ENCODE data around the gene CWC27. TPM values are rescaled to one million over a fixed set of nuclear protein-coding genes. Genes with fewer than 3 reads are reported as not detected.

The CWC27 gene
- total and polyA plus RNA-seq, 8 donors, result 5.8 to 25.7 (median 14.3) TPM; not detected in 1

DNA sequence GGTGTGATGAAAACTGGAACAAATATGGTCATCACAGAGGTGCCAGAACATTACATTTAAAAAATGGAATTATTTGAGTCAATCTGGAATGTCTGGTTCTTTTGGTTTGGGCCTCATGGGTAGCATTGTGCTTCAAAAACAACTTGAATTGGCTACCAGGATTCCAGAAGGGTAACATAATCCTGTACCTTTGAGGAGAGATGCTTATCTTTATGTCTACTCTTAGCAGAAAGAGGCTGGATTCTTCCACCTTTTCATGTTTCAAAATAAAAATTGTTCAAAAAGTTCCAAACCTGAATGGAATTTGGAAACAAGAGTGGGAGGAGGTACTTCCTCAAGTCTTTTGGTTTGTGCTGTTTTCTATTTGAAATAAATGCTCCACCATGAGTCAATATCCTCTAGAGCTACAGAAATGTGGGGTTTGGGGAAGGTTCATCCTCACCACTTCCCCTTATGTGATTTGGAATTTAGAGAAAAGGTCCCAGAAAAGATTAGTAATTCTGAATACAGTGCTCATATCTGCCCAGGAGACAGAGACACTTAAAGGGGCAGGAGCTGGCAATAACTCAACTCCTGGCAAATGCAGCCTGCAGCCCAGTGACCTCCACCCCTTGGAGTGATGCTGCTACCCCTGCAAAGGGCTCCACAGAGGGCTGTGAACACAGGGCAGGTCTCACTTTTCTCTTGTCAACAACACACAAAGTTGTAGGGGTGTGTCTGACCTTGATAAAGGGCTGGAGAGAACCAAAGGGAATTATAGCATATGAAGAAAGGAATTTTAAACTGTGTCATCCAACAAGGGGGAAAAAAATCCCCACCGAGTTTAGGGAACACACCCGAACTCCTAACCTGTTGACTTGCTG lies 272.8 kb downstream of the CWC27 start:
- Histone ChIP-seq H3K9me3 (no peaks in the 10 kb centered on the region), H3K27ac (no peak overlapping the region), H3K36me3 (no peaks in the 10 kb centered on the region), H3K4me3 (no peak overlapping the region), H3K27me3 (no peaks in the 10 kb centered on the region), H3K4me1 (peaks cover 0 to 16% (median 1%) of the 10 kb centered on the region in 4 donors)
- WGBS, 5 donors, result 66 to 81% (median 74%) methylated on average over 2 of the region's 2 CpGs
- DNase-seq, result no peak
- TF ChIP-seq EP300 (IDR thresholded peaks at IDR 0.05) (no peak), POLR2AphosphoS5 (IDR thresholded peaks at IDR 0.05) (no peak), POLR2A (IDR thresholded peaks at IDR 0.05) (no peak)
- TF ChIP-seq, protein P1, sequence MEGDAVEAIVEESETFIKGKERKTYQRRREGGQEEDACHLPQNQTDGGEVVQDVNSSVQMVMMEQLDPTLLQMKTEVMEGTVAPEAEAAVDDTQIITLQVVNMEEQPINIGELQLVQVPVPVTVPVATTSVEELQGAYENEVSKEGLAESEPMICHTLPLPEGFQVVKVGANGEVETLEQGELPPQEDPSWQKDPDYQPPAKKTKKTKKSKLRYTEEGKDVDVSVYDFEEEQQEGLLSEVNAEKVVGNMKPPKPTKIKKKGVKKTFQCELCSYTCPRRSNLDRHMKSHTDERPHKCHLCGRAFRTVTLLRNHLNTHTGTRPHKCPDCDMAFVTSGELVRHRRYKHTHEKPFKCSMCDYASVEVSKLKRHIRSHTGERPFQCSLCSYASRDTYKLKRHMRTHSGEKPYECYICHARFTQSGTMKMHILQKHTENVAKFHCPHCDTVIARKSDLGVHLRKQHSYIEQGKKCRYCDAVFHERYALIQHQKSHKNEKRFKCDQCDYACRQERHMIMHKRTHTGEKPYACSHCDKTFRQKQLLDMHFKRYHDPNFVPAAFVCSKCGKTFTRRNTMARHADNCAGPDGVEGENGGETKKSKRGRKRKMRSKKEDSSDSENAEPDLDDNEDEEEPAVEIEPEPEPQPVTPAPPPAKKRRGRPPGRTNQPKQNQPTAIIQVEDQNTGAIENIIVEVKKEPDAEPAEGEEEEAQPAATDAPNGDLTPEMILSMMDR (IDR thresholded peaks at IDR 0.05), result no peak
- intact Hi-C loops (cut with DNase I; ENCODE audit: low total_unique reads), result no loop called here

DNA sequence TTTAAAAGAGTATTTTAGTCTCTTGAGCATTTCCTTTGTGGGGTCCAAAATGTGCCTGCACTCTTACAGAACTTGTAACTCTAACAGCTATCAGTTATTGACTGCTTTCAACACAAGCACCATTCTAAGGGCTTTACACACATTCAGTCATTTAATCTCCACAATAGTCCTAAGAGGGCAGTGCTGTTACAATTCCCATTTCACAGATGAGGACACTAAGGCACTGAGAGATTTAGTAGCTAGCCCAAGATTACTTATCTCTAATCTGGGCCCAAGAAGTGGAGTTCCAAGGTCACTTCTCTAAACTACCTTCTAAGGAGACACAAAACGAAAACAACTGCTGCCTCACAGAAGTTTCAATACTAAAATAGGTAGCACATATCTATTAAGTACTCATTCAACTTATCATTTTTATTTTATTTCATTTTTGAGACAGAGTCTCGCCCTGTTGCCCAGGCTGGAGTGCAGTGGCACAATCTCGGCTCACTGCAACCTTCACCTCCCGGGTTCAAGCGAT lies 275.2 kb downstream of the CWC27 start:
- intact Hi-C loops (cut with DNase I; ENCODE audit: low total_unique reads), result no loop called here
- no peaks in the 10 kb centered on the region for H3K4me1 ChIP-seq
- TF ChIP-seq, protein P1 (IDR thresholded peaks at IDR 0.05), result no peak
- TF ChIP-seq EP300 (IDR thresholded peaks at IDR 0.05), result no peak
- no peak for TF ChIP-seq POLR2AphosphoS5 (IDR thresholded peaks at IDR 0.05)
- no peak for TF ChIP-seq POLR2A (IDR thresholded peaks at IDR 0.05)
- DNase-seq, result no peak
- H3K4me3 ChIP-seq, result no peak overlapping the region
- H3K36me3 ChIP-seq, result no peaks in the 10 kb centered on the region
- no peak overlapping the region for H3K27ac ChIP-seq
- H3K27me3 ChIP-seq, result no peaks in the 10 kb centered on the region
- H3K9me3 ChIP-seq, result no peaks in the 10 kb centered on the region
- WGBS, 5 donors, result 92 to 96% (median 92%) methylated on average over 5 of the region's 5 CpGs

DNA sequence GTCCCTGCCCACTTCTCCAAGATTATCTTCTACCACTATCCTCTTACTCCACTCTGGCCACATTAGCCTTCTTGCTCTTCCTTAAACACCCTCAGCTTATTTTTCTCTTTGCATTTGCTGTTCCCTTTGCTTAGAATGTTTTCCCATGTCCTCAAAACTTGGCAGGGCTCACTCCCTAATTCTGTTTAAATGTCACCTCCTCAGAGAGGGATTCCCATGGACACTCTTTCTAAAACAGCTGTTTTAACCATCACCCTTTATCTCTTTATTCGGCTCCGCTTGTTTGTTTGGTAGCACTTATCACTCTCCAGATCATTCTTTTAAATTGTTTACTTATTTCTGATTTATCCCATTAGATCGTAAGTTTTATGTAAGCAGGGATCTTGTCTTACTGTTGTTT lies 278.5 kb downstream of the CWC27 start:
- 49 to 71% (median 55%) methylated on average over 3 of the region's 3 CpGs for WGBS, 5 donors
- Histone ChIP-seq H3K9me3 (no peaks in the 10 kb centered on the region), H3K27ac (no peak overlapping the region), H3K27me3 (no peaks in the 10 kb centered on the region), H3K4me1 (no peaks in the 10 kb centered on the region), H3K4me3 (no peak overlapping the region), H3K36me3 (no peaks in the 10 kb centered on the region)
- DNase-seq, result no peak
- TF ChIP-seq POLR2A (IDR thresholded peaks at IDR 0.05) (no peak), POLR2AphosphoS5 (IDR thresholded peaks at IDR 0.05) (no peak), EP300 (IDR thresholded peaks at IDR 0.05) (no peak)
- TF ChIP-seq, protein P1 (IDR thresholded peaks at IDR 0.05), result no peak
- intact Hi-C loops (cut with DNase I; ENCODE audit: low total_unique reads), result no loop called here

DNA sequence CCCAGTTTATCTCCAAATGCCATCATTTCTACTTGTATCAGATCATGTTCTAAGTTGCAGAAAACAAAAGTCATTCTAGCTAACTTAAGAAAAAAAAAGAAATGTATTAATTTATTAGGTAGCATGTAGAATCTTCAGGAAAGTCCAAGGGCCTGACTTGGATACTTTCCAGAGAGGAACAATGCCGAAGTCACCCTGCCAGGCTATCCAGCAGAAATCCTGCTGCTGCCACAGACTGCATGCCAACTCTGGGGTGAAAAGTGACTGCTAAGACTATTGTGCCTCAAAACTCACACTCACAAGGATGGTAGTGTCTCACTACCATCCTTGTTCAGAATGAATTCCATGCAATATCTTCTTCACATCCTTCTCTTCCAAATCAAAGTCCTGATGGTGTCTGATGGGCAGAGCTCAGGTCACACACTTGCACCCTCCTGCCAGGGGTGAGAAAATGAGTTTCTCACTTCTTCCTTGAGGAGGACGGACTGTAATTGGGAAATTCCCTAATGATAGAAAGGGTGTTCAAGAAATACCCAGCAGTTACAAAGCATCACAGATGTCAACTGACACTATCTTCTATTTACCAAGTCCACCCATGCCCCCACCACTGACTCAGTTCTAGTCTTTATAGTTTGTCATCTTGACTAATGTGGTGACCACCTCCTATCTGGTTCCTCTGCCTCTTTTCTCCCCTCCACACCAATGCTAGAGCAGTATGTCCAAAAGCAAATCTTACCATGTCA lies 279.4 kb downstream of the CWC27 start:
- Histone ChIP-seq H3K9me3 (no peaks in the 10 kb centered on the region), H3K4me3 (no peak overlapping the region), H3K36me3 (no peaks in the 10 kb centered on the region), H3K27ac (no peak overlapping the region), H3K4me1 (no peaks in the 10 kb centered on the region), H3K27me3 (no peaks in the 10 kb centered on the region)
- intact Hi-C loops (cut with DNase I; ENCODE audit: low total_unique reads), result no loop called here
- TF ChIP-seq, protein P1 (IDR thresholded peaks at IDR 0.05), result no peak
- TF ChIP-seq POLR2A (IDR thresholded peaks at IDR 0.05) (no peak), POLR2AphosphoS5 (IDR thresholded peaks at IDR 0.05) (no peak), EP300 (IDR thresholded peaks at IDR 0.05) (no peak)
- WGBS, 5 donors, result 39 to 63% (median 47%) methylated on average over 2 of the region's 2 CpGs
- no peak for DNase-seq

Measured in stomach (tissue), 9 donors.